Epithelial cell of prostate (primary cell): ENCODE results near the gene PSMC6.
A peak's percentile ranks its signal among the peaks of the same experiment; 100 is the strongest.

Experiments used
- DNase-seq: peaks from one replicate; pipeline ENCODE4 v3.0.0-alpha.2; 2011; ENCODE audit warnings: low read depth, low spot score
- H3K27ac ChIP-seq: fragments of 450-650 bp; 2 replicates; pipeline ENCODE4 v1.5.1; 2017; ENCODE audit warnings: mild to moderate bottlenecking

The PSMC6 gene

DNA sequence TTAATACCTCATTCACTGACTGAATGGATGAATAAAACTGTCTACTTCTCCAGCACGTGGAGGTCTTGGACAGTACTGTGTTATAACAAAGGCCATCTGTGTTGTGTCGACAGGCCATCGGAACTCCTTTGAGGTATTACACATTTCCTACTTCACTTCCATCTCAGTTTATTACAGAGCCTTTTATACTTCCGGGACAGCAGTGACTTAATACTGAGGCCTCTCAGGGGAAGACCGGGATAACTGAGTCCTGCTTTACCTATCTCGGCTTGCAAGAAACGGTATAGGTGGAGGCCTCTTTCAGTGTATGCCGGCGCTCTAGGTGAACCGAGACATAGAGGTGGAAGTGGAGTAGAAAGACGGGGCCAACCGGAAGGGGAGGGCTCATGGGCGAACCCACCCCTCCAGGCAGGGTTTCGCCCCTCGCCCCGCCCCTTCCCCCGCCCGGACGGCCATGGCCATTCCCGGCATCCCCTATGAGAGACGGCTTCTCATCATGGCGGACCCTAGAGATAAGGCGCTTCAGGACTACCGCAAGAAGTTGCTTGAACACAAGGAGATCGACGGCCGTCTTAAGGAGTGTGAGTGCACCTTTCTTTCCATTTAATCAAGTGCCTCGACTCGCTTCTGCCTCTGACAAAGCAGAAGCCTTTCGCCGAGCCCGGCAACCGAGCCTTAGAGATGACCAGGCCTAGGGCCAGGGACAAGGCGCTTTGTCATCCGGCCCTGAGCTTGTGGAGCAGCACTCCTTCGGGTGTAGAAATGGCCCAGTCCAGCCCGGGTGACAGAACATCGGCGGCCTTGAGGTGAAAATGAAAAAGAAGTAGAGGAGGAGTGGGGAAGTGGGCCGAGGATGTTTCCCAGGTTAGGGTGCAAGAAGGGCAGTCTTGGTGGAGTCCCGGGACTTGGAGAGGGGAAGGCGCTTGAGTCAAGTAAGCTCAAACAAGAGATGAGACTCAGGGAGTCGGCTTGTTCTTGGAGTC is at the start of gene PSMC6:
TSS of gene PSMC6 (plus strand) at position 477 of the 983 bp plus-strand sequence. CDS start at position 497, 20 bp downstream.
- peak; percentile 44 for DNase-seq
- peak within 1 kb of the TSS; percentile 94 for H3K27ac ChIP-seq

DNA sequence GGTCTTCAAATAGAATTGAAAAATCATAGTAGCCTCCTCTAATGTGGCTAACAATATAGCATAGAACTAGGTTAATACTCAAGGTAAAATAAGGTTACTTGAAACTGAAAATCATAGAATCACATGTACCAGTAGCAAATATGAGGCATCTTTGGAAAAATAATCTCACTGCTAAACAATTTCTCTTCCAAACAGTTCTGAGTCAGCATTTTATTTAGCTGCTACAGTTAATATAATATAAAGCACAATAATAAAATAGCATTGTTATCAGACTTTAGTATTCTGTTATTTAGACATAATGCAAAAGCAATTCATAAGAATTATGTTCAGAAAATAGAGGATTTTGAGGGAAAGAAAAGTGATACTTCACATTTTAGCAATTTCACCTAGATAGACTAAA is 46.7 kb upstream of the PSMC6 start:
- H3K27ac ChIP-seq, result no peak overlapping the region
- no peak for DNase-seq

DNA sequence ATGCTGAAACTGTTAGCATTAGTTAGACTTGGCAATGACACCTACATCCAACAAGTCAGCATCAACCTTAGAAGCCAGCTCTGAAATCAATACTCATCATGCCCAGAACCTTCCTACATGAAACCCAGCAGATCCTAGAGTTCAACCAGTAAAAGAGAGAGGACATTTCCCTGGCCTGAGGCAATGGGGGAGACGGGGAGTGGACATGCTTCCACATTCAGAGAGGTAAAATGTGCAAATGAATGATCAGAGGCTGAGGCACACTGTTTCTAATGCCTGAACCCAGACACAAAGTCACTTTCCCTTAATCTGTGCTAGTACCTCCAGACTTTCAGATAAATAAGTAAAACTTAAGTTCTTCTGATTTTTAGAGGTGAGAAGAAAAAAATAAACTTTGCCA is 46.2 kb upstream of the PSMC6 start:
- no peak overlapping the region for H3K27ac ChIP-seq
- DNase-seq, result no peak

DNA sequence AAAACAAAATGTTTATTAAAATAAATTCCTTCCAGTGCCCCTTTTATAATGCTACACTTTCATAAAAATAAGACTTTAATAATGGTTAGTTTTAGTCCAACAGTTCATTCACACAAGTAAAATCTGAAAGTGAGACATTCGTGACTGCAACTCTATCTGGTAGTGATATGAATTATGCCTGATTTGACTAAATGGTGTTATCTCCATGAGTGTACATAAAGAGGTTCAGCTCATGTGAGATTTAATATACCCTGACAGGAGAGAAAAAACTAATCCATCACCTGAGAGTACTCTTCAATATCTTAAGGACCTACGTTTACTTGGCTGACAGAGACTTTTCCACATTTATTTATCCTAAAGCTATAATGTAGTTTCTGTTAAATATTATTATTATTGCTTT is 45.7 kb upstream of the PSMC6 start:
- no peak overlapping the region for H3K27ac ChIP-seq
- DNase-seq, result no peak

DNA sequence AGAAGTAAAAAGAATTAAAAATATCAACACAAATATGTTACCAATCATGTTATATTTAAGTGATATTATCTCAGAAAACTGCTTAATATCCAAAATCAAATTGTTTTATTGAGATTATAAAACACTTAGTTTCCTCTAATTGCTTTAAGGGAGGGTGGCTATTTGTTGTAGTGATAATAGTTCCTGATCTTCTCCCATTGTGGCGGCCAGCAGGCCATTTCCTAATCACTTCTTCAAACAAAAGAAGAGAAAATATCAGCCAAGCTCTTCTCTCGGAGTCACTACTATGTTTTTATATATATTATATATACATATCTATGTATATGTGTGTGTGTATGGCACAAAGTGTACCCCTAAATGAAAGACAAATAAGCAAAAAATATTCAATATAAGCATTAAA is 43.1 kb upstream of the PSMC6 start:
- H3K27ac ChIP-seq, result no peak overlapping the region
- DNase-seq, result no peak

DNA sequence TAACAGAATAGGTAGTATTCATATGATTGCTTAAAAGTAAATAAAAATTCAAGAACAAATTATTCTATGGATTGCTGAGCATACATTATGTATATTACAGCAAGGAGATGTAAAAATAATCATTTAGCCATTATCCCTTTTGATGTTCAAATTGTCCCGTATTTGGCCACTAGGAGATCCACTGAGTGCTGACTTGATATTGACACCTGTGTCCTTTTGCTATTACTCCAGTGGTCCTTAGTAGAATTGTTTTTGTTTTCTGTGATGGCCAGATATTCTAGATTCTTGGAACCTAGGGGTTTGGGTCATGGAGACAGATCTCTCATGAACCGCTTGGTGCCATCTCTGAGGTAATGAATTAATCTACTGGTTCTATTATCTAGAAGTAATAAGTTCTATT is 28.4 kb upstream of the PSMC6 start:
- DNase-seq, result no peak
- H3K27ac ChIP-seq, result no peak overlapping the region

DNA sequence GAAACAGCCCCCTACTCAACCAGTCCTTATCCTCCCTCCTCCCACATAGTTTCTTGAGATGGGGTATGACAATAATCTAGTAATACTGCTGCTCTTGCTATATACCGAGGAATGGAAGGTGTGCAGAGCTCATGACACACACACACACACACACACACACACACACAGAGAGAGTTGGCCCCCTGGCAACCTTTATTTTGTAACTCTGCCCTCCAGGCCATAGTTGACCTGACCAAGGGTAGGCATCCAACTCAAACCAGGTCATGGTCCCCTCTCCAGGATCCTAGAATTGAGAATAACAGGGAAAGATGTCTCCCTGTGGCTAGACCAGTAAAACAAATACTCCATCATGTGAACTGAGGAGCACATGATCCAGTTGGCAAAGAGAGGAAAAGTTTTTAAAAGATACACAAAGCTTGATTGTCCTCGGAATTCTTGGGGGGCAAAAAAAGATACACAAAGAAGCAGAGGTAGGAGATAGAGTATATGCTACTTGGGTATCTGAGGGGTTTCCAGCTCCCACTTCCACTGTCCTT is 22.9 kb upstream of the PSMC6 start:
- no peak for DNase-seq
- H3K27ac ChIP-seq, result no peak overlapping the region

DNA sequence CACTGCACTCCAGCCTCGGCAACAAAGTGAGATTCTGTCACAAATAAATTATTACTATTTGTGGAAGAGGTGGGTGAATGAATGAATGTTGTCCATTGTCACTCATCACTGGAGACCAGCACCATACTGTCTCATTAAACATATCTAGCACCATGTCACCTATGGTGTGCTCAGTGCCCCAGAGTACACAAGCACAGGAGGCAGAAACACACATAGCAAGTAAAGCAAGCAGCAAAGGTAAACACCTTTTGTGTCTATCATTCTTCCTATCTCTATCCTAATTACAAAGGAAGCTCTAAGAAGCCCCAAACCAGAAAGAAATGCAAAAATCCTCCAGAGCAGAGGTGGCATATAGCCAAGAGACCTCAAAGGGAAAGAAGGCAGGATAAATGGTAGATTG is 20.8 kb upstream of the PSMC6 start:
- H3K27ac ChIP-seq, result no peak overlapping the region
- no peak for DNase-seq

DNA sequence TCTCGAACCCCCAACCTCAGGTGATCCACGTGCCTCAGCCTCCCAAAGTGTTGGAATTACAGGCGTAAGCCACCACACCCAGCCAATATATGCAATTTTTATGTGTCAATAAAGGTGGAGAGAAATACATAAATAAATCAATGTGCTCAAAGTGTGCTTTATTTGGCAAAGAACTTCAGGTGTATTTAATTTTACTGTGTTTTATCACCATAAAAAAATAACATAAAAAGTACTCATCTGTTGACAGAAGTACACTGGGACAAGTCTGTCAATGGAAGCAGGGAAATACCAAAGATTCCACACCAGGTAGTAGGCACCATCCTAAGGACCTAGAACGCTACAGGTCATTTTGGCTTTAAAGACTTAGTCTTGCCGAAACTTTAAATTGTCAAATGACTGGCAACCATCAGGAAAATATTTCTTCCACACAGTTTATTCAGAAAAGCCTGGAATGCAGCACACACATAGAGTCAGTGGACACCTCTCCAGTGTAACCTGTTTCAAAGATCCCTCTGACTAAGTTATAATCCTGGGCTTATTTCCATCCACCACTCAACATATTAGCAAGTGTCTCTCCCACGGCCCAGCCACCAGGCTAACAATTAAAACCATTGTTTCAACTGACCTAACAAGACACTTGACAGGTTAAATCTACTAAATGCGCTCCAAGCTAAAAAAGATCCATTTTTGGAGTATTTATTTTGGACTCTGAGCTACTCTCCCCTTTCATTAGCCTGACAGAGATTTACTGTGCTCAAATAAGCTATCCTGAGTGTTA is 15.8 kb upstream of the PSMC6 start:
- peak overlapping the region; percentile 95 for H3K27ac ChIP-seq
- DNase-seq, result no peak

DNA sequence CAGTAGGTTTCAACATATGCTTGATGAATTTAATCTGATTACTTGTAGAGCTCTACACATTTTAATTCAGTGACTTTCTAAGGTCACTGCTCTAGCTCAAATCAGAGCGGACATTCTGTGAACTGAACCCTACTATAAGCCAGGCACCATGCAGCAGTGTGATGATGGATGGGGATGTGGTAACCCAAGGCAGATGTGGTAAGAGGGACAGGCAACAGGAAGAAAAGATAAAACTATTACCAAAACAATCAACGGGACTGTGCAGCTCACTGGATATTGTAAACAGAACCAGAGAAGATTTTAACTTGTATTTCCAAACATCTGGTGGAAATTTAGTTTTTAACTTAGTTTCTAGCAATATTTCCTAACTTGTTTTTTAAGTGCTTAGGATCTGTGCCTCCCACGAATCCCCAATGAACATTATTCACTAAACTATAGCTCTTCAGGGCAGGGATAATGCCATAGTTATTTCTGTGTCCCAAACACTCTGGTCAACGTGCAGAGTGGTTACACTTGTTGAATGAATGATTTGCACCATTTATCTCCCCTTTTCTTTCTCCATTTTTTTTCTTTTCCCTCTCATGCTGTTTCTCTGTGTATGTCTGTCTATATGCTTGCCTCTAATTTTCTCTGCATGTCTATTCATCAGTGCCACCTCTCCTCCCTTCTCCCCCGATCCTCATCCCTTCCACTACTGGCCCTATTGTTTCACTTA is 14.6 kb upstream of the PSMC6 start:
- H3K27ac ChIP-seq, result peak overlapping the region; percentile 95
- DNase-seq, result no peak

DNA sequence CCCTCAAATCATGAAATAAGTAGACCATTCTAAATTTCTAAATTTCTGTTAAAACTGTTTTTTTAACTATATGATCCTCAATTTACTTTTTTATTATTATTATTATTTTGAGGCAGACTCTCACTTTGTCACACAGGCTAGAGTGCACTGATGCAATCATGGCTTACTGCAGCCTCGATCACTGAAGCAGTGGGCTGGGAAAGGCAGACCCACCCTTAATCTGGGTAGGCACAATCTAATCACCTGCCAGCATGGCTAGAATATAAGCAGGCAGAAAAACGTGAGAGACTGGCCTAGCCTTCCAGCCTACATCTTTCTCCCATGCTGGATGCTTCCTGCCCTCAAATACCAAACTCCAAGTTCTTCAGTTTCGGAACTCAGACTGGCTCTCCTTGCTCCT is 14.0 kb upstream of the PSMC6 start:
- H3K27ac ChIP-seq, result peak overlapping the region; percentile 95
- DNase-seq, result no peak

DNA sequence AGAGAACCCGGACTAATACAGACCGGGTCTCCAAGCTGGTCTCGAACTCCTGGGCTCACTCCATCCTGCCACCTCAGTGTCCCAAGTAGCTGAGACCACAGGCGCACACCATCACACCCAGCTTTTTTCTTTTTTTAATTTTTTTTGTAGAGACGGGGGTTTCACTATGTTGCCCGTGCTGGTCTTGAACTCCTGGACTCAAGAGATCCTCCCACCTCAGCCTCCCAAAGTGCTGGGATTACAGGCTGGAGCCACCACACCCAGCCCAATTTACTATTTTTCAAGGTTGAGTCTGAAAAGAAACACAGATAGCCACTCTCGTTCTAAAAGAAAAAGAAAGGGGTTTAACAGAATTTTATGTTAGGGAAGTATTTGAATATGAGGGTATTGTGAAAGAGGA is 13.5 kb upstream of the PSMC6 start:
- no peak for DNase-seq
- H3K27ac ChIP-seq, result peak overlapping the region; percentile 95

DNA sequence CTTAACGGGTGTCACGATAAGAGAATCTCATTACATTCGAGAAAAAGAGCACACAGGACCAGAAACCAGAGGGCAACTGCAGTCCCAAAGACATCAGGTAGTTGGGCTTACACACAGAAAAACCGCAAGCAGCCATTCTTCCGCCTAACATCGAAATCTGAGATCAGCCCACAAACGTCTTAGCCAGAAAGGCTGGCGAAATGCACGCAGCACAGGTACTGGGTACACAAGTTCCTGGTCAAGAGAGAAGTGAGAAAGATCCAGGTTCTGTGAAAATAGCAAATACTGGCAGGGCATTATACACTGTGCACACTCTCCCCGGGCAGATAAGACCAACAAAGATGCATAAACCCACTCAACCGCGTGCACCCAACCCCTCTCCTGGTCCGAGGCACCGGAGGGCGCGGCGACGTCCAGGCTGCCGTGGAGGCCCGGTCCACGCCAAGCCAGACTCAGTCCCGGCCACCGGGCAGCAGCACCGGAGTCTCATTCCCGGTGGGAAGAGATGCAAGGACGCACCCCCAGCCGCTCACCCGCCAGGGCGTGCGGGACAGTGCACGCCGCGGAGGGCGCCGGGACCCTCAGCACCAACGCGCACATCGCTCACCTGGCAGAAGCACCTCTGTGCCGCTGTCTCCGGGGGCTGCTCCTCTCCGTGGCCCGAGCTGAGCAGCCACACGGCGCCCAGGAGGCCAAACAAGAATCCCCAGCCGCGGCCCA is 12.1 kb upstream of the PSMC6 start:
- peak; percentile 18 for DNase-seq
- H3K27ac ChIP-seq, result peak overlapping the region; percentile 95

DNA sequence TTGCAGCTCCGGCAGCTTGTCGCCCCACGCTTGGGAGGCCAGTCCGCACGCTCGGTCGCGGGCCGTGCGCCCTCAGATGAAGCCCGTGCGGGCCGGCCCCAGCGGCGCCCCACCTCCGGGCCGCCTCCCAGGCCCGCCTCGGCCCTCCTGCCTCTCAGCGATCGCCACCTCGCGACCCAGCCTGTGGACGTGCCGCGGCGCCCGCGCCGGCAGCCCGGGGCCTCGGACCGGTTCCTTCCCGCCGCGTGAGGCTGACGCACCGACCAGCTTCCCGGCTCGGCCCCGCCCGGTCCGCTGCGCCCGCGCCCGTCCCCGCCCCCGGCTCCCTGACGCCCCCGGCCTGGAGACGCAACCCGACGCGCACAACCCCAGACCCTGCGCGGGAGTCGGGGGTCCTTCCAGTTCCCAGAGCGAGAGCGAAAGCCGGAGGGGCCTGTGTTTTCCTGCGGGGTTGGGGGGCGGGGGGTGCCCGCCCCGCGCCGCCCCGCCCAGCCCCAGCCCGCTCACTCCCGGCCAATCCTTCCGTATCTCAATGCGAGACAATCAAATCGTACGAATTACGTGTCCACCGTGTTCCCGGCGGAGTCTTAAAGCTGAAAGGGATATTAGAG is 11.4 kb upstream of the PSMC6 start, which contains the start of gene ERO1A:
TSS of gene ERO1A (minus strand) at position 78 of the 611 bp plus-strand sequence. CDS start at position 1, 77 bp downstream.
- DNase-seq, result peak; percentile 59
- peak within 1 kb of the TSS; percentile 95 for H3K27ac ChIP-seq

DNA sequence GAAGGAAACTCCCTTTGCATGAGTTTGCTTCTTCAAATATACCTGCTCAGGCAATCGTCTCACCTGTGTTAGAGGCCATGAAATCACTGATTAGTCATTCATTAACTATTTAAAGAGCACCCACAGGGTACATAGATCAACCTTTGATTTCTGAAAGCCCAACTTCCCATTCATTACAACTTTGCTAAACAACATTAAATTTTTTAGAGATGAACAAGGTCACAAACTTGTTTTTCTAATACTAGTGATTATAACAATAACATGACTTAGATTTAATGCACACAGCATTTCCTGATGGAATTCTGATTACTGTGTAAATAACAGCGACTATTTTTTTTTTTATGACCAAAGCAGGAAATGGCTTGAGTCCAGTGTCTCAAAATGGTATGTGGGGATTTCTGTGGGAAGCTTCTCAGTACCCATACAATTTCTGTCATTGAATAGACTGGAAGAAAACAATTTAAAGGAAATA is 6.3 kb upstream of the PSMC6 start:
- peak overlapping the region; percentile 98 for H3K27ac ChIP-seq
- DNase-seq, result peak; percentile 88

DNA sequence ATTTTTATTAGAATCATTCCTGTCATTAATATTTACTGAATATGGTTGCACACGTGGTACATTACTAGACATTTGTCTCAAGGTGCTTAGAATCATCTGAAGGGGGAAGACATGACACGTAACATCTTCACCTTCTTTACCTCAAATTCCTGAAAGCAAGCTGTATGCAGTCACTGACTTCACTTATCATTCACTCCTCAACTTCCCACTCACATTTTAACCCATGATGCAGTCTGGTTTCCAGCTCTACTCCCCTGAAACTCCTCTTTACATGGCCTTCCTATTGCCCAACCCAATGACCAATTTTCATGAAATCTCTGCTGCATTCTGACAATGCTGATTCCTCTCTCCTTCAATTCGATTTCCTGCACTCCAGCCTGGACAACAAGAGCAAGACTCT is 5.8 kb upstream of the PSMC6 start:
- DNase-seq, result peak; percentile 73
- peak overlapping the region; percentile 98 for H3K27ac ChIP-seq

DNA sequence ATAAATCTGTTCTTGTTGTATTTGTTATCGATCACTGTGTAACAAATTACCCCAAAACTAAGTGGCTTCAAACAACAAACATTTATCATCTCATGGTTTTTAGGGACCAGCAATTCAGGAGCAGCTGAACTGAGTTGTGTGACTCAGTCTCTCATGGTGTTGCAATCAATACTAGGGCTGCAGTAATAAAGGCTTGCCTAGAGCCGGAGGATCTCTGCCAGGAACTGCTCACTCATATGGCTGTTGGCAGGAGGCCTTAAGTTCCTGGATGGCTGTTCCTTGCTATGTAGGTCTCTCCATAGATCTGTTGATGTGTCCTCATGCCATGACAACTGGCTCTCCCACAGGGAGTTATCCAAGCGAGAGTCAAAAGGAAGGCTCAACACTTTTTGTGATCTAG is 3.8 kb upstream of the PSMC6 start:
- DNase-seq, result peak; percentile 93
- H3K27ac ChIP-seq, result peak overlapping the region; percentile 98

DNA sequence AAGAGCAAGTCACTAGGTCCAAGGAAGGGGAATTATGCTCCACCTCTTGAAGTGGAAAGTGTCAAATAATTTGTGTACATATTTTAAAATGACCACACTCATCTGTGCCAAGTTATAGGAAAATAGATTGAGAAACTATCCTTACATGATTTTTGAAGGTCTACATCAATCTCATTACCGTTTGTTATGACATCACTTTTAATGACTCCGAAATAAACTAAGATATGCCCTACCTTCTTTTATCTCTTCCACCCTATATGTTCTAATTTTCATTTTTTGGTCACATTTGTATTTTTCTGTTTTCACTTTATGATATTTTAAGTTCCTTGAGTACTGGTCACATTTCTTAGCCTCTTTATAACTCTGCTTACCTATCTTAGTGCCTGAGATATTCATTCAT is 3.3 kb upstream of the PSMC6 start:
- H3K27ac ChIP-seq, result peak overlapping the region; percentile 98
- no peak for DNase-seq

DNA sequence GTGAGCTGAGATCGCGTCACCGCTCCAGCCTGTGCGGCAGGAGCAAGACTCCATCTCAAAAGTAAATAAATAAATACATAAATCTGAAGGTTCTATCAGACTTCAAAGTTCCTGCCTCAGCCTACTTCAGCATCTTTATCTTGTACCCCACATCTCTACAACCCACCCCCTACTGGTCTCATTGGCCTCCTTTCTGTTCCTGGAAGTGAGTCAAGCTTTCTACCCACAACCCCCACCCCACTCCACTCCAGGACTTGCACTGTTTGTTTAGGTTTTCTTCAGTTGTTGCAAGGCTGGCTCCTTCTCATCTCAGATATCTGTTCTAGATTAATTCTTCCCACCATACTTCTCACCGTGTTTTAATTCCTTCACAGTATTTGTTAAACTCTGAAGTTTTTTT is 714 bp upstream of the PSMC6 start:
- no peak for DNase-seq
- peak overlapping the region; percentile 94 for H3K27ac ChIP-seq
